ENCODE data around the gene HMGCS2.

The HMGCS2 gene

DNA sequence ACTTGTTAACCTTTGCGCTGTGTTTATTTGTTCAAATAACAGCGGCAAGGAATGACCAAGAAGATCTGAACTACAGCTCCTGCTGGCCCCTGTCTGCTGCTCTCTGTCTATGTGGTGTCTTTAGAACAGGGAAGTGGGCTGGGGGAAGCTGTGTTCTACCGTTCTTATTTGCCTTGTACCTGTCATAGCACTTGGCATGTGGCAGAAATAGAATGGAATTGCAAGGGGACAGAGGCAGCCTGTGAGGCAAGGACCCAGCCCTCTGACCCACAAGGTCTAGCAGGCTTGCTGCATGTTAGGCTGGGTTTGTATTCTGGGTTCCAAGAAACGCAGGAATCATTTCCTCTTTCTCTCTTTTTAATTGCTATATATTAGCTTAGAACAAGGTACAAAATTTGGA is 20.7 kb downstream of the HMGCS2 start:
- Histone ChIP-seq H3K23ac (ENCODE audit: low read length in 2 of 2) (no peak overlapping the region), H3K4ac (ENCODE audit: low read depth in 1 of 2, low read length in 2 of 2) (no peak overlapping the region), H4K8ac (ENCODE audit: low read length) (no peak overlapping the region), H3K79me1 (replicated peaks; ENCODE audit: low read length, poor library complexity, severe bottlenecking) (no peaks in the 10 kb centered on the region), H3K27ac (ENCODE audit: low read length, poor library complexity, severe bottlenecking) (no peak overlapping the region), H2BK120ac (ENCODE audit: low read depth, low read length) (no peak overlapping the region), H2AFZ (ENCODE audit: low read depth, low read length) (no peak overlapping the region), H2BK5ac (ENCODE audit: low read depth, low read length, poor library complexity, severe bottlenecking) (no peak overlapping the region), H4K91ac (ENCODE audit: low read length) (no peak overlapping the region), H3K4me1 (ENCODE audit: control insufficient read depth, insufficient read depth, low read depth, low read length) (no peaks in the 10 kb centered on the region), H3K4me2 (ENCODE audit: low read length, poor library complexity, severe bottlenecking) (no peak overlapping the region), H2BK12ac (ENCODE audit: low read length in 2 of 2) (no peak overlapping the region), H3K9me3 (ENCODE audit: control insufficient read depth, low read length) (no peaks in the 10 kb centered on the region), H3K36me3 (ENCODE audit: control insufficient read depth in 1 of 2, insufficient read depth in 2 of 2, low read depth in 1 of 2, low read length in 2 of 2) (peaks cover 1 to 8% of the 10 kb centered on the region in 2 experiments), H3K18ac (ENCODE audit: low read depth in 1 of 2, low read length in 2 of 2) (no peak overlapping the region), H2AK5ac (ENCODE audit: low read length, severe bottlenecking) (no peak overlapping the region), H3K27me3 (ENCODE audit: control insufficient read depth in 1 of 2, insufficient read depth in 1 of 2, low read length in 2 of 2) (peaks cover 0 to 21% of the 10 kb centered on the region in 2 experiments), H3K4me3 (ENCODE audit: insufficient read depth in 1 of 2, low read depth in 1 of 2, low read length in 2 of 2) (no peak overlapping the region), H3K9ac (ENCODE audit: low read length) (no peak overlapping the region), H2BK15ac (ENCODE audit: low read depth, poor library complexity, severe bottlenecking) (no peak overlapping the region), H3K14ac (ENCODE audit: low read length in 2 of 2) (no peak overlapping the region)
- 63% methylated on average over 3 of the region's 4 CpGs for WGBS
- DNase-seq: no peak

DNA sequence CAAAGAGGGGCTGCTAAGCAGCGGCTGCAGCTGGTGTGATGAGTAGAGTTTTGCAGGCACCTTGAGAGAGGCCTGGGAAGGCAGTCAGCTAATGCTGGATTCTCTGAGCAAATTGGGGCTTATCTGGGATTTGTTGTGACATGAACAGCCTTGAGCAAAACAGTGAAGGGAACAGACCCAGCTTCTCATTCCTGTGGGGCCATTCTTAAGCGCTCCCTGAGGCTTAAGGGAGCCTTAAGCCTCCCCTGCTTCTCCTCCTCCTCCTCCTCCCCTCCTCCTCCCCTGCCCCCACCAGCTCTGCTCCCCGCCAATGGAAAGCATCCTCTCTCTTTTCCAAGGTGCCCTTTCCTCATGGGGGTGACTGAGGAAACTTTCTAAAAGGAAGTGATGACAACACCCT is 21.3 kb downstream of the HMGCS2 start:
- H3K27ac ChIP-seq (ENCODE audit: low read length, poor library complexity, severe bottlenecking): no peak overlapping the region
- H2BK15ac ChIP-seq (ENCODE audit: low read depth, poor library complexity, severe bottlenecking): no peak overlapping the region
- H2AK5ac ChIP-seq (ENCODE audit: low read length, severe bottlenecking): no peak overlapping the region
- no peak overlapping the region for H3K4me3 ChIP-seq (ENCODE audit: insufficient read depth in 1 of 2, low read depth in 1 of 2, low read length in 2 of 2)
- no peak overlapping the region for H3K18ac ChIP-seq (ENCODE audit: low read depth in 1 of 2, low read length in 2 of 2)
- no peaks in the 10 kb centered on the region for H3K9me3 ChIP-seq (ENCODE audit: control insufficient read depth, low read length)
- H3K4me2 ChIP-seq (ENCODE audit: low read length, poor library complexity, severe bottlenecking): no peak overlapping the region
- peaks cover 4% of the 10 kb centered on the region for H3K4me1 ChIP-seq (ENCODE audit: control insufficient read depth, insufficient read depth, low read depth, low read length)
- no peak overlapping the region for H2BK5ac ChIP-seq (ENCODE audit: low read depth, low read length, poor library complexity, severe bottlenecking)
- peaks cover 0 to 18% of the 10 kb centered on the region in 2 experiments for H3K27me3 ChIP-seq (ENCODE audit: control insufficient read depth in 1 of 2, insufficient read depth in 1 of 2, low read length in 2 of 2)
- H3K9ac ChIP-seq (ENCODE audit: low read length): no peak overlapping the region
- H2BK120ac ChIP-seq (ENCODE audit: low read depth, low read length): no peak overlapping the region
- H3K23ac ChIP-seq (ENCODE audit: low read length in 2 of 2): no peak overlapping the region
- H3K79me1 ChIP-seq (replicated peaks; ENCODE audit: low read length, poor library complexity, severe bottlenecking): no peaks in the 10 kb centered on the region
- H4K91ac ChIP-seq (ENCODE audit: low read length): no peak overlapping the region
- no peak overlapping the region for H3K4ac ChIP-seq (ENCODE audit: low read depth in 1 of 2, low read length in 2 of 2)
- no peak overlapping the region for H2AFZ ChIP-seq (ENCODE audit: low read depth, low read length)
- DNase-seq: no peak
- WGBS: 67% methylated on average over 2 of the region's 3 CpGs
- no peak overlapping the region for H4K8ac ChIP-seq (ENCODE audit: low read length)
- H3K14ac ChIP-seq (ENCODE audit: low read length in 2 of 2): no peak overlapping the region
- no peak overlapping the region for H2BK12ac ChIP-seq (ENCODE audit: low read length in 2 of 2)
- H3K36me3 ChIP-seq (ENCODE audit: control insufficient read depth in 1 of 2, insufficient read depth in 2 of 2, low read depth in 1 of 2, low read length in 2 of 2): peaks cover 6 to 14% of the 10 kb centered on the region in 2 experiments

DNA sequence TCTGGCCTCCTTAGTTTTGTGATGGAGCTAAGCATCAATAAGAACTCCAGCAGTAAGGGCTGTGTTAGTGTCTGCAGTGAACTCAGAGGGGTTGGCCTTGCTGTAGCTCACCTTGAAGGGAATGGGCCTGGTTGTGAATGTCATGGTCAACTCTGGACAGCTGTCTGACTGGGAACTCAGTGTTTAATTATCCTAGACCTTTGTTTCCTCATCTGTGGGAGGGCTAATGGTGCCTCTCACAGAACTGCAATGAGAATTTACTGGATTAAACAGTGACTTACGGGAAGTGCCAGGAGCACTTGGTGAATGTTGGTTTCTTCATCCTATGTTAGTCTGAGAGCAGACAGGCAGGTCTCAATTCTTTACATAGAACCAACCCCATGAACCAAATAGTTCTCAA is 23.7 kb downstream of the HMGCS2 start:
- no peak for DNase-seq
- no peak overlapping the region for H3K14ac ChIP-seq (ENCODE audit: low read length in 2 of 2)

DNA sequence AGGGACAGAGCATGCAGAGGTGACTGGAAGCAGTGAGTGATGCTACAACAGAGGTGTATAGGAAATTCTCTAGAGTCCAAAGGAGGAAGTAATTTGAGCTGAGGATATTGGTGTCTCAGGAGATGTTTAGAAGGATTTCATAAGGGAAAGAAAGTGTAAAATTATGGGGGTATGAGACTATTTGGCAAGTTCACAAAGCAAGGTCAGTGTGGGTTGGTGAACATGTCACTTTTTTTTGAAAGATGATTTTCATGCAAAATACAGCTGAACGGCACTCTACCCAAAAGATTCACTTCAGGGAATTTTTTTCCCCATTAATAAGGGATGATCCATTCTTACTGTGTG is 24.1 kb downstream of the HMGCS2 start:
- no CpG with 5 or more reads among the region's 1 CpG for WGBS
- no peak overlapping the region for H4K8ac ChIP-seq (ENCODE audit: low read length)
- no peak overlapping the region for H3K18ac ChIP-seq (ENCODE audit: low read depth in 1 of 2, low read length in 2 of 2)

More for the DNA sequence above, 23.7 kb downstream of the HMGCS2 start:
- peaks cover 16% of the 10 kb centered on the region for H3K4me1 ChIP-seq (ENCODE audit: control insufficient read depth, insufficient read depth, low read depth, low read length)
- H4K91ac ChIP-seq (ENCODE audit: low read length): no peak overlapping the region
- no peak overlapping the region for H3K4me2 ChIP-seq (ENCODE audit: low read length, poor library complexity, severe bottlenecking)
- H3K79me1 ChIP-seq (replicated peaks; ENCODE audit: low read length, poor library complexity, severe bottlenecking): no peaks in the 10 kb centered on the region
- no peak overlapping the region for H3K18ac ChIP-seq (ENCODE audit: low read depth in 1 of 2, low read length in 2 of 2)
- no peak overlapping the region for H2BK5ac ChIP-seq (ENCODE audit: low read depth, low read length, poor library complexity, severe bottlenecking)
- no peak overlapping the region for H2BK120ac ChIP-seq (ENCODE audit: low read depth, low read length)
- H3K36me3 ChIP-seq (ENCODE audit: control insufficient read depth in 1 of 2, insufficient read depth in 2 of 2, low read depth in 1 of 2, low read length in 2 of 2): peaks cover 7 to 20% of the 10 kb centered on the region in 2 experiments
- H2AK5ac ChIP-seq (ENCODE audit: low read length, severe bottlenecking): no peak overlapping the region
- H2BK15ac ChIP-seq (ENCODE audit: low read depth, poor library complexity, severe bottlenecking): no peak overlapping the region
- peaks cover 0 to 8% of the 10 kb centered on the region in 2 experiments for H3K27me3 ChIP-seq (ENCODE audit: control insufficient read depth in 1 of 2, insufficient read depth in 1 of 2, low read length in 2 of 2)
- H2AFZ ChIP-seq (ENCODE audit: low read depth, low read length): no peak overlapping the region
- H3K9ac ChIP-seq (ENCODE audit: low read length): no peak overlapping the region
- H3K4me3 ChIP-seq (ENCODE audit: insufficient read depth in 1 of 2, low read depth in 1 of 2, low read length in 2 of 2): no peak overlapping the region
- no peak overlapping the region for H2BK12ac ChIP-seq (ENCODE audit: low read length in 2 of 2)
- no peaks in the 10 kb centered on the region for H3K9me3 ChIP-seq (ENCODE audit: control insufficient read depth, low read length)
- H3K23ac ChIP-seq (ENCODE audit: low read length in 2 of 2): no peak overlapping the region
- 100% methylated on average over 1 of the region's 1 CpG for WGBS
- no peak overlapping the region for H4K8ac ChIP-seq (ENCODE audit: low read length)
- H3K27ac ChIP-seq (ENCODE audit: low read length, poor library complexity, severe bottlenecking): no peak overlapping the region
- H3K4ac ChIP-seq (ENCODE audit: low read depth in 1 of 2, low read length in 2 of 2): no peak overlapping the region

More for the DNA sequence above, 24.1 kb downstream of the HMGCS2 start:
- Histone ChIP-seq H3K4me1 (ENCODE audit: control insufficient read depth, insufficient read depth, low read depth, low read length) (peaks cover 16% of the 10 kb centered on the region), H2AK5ac (ENCODE audit: low read length, severe bottlenecking) (no peak overlapping the region), H3K14ac (ENCODE audit: low read length in 2 of 2) (no peak overlapping the region), H3K79me1 (replicated peaks; ENCODE audit: low read length, poor library complexity, severe bottlenecking) (no peaks in the 10 kb centered on the region), H2AFZ (ENCODE audit: low read depth, low read length) (no peak overlapping the region), H2BK120ac (ENCODE audit: low read depth, low read length) (no peak overlapping the region), H2BK5ac (ENCODE audit: low read depth, low read length, poor library complexity, severe bottlenecking) (no peak overlapping the region), H3K9me3 (ENCODE audit: control insufficient read depth, low read length) (no peaks in the 10 kb centered on the region), H2BK12ac (ENCODE audit: low read length in 2 of 2) (no peak overlapping the region), H3K27me3 (ENCODE audit: control insufficient read depth in 1 of 2, insufficient read depth in 1 of 2, low read length in 2 of 2) (peaks cover 0 to 3% of the 10 kb centered on the region in 2 experiments), H4K91ac (ENCODE audit: low read length) (no peak overlapping the region), H2BK15ac (ENCODE audit: low read depth, poor library complexity, severe bottlenecking) (no peak overlapping the region), H3K9ac (ENCODE audit: low read length) (no peak overlapping the region), H3K36me3 (ENCODE audit: control insufficient read depth in 1 of 2, insufficient read depth in 2 of 2, low read depth in 1 of 2, low read length in 2 of 2) (peaks cover 7 to 20% of the 10 kb centered on the region in 2 experiments), H3K4ac (ENCODE audit: low read depth in 1 of 2, low read length in 2 of 2) (no peak overlapping the region), H3K23ac (ENCODE audit: low read length in 2 of 2) (no peak overlapping the region), H3K4me2 (ENCODE audit: low read length, poor library complexity, severe bottlenecking) (no peak overlapping the region), H3K27ac (ENCODE audit: low read length, poor library complexity, severe bottlenecking) (no peak overlapping the region), H3K4me3 (ENCODE audit: insufficient read depth in 1 of 2, low read depth in 1 of 2, low read length in 2 of 2) (no peak overlapping the region)
- no peak for DNase-seq
